Ishikawa (cell line): ENCODE data around the gene CNNM2.

Experiments
- CEBPB ChIP-seq: IDR thresholded peaks from 2 replicates; pipeline ENCODE4 v1.6.1; 2012
- CREB1 ChIP-seq: IDR thresholded peaks from 2 replicates; pipeline ENCODE4 v1.6.1; 2012; ENCODE audit warnings: low read depth
- EGR1 ChIP-seq: IDR thresholded peaks from 2 replicates; pipeline ENCODE4 v1.6.1; 2012
- EP300 ChIP-seq: IDR thresholded peaks from 2 replicates; pipeline ENCODE4 v1.6.1; 2012; ENCODE audit warnings: borderline replicate concordance
- FOXM1 ChIP-seq: IDR thresholded peaks from 2 replicates; pipeline ENCODE4 v1.6.1; 2012; ENCODE audit warnings: low read depth, borderline replicate concordance
- NFIC ChIP-seq: IDR thresholded peaks from 2 replicates; pipeline ENCODE4 v1.6.1; 2012
- RAD21 ChIP-seq: IDR thresholded peaks from 2 replicates; pipeline ENCODE4 v1.6.1; 2012; ENCODE audit warnings: low read depth
- TAF1 ChIP-seq: IDR thresholded peaks from 2 replicates; pipeline ENCODE4 v1.6.1; 2012; ENCODE audit warnings: low read depth, mild to moderate bottlenecking
- TCF12 ChIP-seq: IDR thresholded peaks from 2 replicates; pipeline ENCODE4 v1.6.1; 2012; ENCODE audit warnings: low read depth
- TEAD4 ChIP-seq: IDR thresholded peaks from 2 replicates; pipeline ENCODE4 v1.6.1; 2012
- USF1 ChIP-seq: IDR thresholded peaks from 2 replicates; pipeline ENCODE4 v1.6.1; 2012
- YY1 ChIP-seq: IDR thresholded peaks from 2 replicates; pipeline ENCODE4 v1.6.1; 2012; ENCODE audit warnings: low read depth
- ZBTB7A ChIP-seq: IDR thresholded peaks from 2 replicates; pipeline ENCODE4 v1.6.1; 2012; ENCODE audit warnings: low read depth
- TF ChIP-seq, protein P1 (sequence below): IDR thresholded peaks from 2 replicates; pipeline ENCODE4 v1.6.1; 2012; ENCODE audit warnings: low read depth, mild to moderate bottlenecking
- TF ChIP-seq, protein P2 (sequence below): IDR thresholded peaks from 2 replicates; pipeline ENCODE4 v1.6.1; 2012

Gene CNNM2

GRCh38 chr10:103083977-103084320 lies 165.9 kb downstream of the CNNM2 start:
- no peak for TF ChIP-seq YY1
- no peak for TF ChIP-seq CEBPB
- TF ChIP-seq, protein P1, sequence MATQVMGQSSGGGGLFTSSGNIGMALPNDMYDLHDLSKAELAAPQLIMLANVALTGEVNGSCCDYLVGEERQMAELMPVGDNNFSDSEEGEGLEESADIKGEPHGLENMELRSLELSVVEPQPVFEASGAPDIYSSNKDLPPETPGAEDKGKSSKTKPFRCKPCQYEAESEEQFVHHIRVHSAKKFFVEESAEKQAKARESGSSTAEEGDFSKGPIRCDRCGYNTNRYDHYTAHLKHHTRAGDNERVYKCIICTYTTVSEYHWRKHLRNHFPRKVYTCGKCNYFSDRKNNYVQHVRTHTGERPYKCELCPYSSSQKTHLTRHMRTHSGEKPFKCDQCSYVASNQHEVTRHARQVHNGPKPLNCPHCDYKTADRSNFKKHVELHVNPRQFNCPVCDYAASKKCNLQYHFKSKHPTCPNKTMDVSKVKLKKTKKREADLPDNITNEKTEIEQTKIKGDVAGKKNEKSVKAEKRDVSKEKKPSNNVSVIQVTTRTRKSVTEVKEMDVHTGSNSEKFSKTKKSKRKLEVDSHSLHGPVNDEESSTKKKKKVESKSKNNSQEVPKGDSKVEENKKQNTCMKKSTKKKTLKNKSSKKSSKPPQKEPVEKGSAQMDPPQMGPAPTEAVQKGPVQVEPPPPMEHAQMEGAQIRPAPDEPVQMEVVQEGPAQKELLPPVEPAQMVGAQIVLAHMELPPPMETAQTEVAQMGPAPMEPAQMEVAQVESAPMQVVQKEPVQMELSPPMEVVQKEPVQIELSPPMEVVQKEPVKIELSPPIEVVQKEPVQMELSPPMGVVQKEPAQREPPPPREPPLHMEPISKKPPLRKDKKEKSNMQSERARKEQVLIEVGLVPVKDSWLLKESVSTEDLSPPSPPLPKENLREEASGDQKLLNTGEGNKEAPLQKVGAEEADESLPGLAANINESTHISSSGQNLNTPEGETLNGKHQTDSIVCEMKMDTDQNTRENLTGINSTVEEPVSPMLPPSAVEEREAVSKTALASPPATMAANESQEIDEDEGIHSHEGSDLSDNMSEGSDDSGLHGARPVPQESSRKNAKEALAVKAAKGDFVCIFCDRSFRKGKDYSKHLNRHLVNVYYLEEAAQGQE = no peak

DNA sequence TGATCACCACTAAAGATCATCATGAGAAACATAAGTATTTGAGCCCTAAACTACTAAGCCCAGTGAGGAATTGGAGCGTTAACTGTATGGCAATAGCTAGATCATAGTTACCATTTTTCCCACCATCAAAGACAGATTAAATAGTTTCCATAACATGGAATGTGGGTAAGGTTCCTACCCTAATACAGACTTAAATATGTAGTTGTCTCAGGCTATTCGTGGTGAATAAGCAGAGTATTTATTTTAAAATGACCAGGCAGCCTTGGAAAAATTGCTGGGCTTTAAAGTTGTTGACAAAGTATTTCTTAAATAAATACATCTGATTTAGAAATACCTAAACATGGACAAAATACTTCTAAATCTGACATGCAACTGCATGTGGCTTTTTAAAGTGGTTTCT lies 168.2 kb downstream of the CNNM2 start:
- TF ChIP-seq NFIC (no peak), TEAD4 (no peak), ZBTB7A (no peak), EP300 (no peak), YY1 (no peak), EGR1 (no peak), CREB1 (no peak), FOXM1 (no peak), TAF1 (no peak), RAD21 (no peak), CEBPB (no peak), USF1 (no peak), TCF12 (no peak)
- TF ChIP-seq, protein P1 = no peak
- TF ChIP-seq, protein P2, sequence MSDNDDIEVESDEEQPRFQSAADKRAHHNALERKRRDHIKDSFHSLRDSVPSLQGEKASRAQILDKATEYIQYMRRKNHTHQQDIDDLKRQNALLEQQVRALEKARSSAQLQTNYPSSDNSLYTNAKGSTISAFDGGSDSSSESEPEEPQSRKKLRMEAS = no peak

GRCh38 chr10:103086799-103087198 lies 168.7 kb downstream of the CNNM2 start:
- no peak for TF ChIP-seq NFIC

- TF ChIP-seq EP300 (no peak), TCF12 (no peak), EGR1 (no peak), RAD21 (no peak), NFIC (no peak), ZBTB7A (no peak), YY1 (no peak), CEBPB (no peak), CREB1 (no peak), TAF1 (no peak), USF1 (no peak), FOXM1 (no peak)
- TF ChIP-seq, protein P2 = no peak
- TF ChIP-seq, protein P1 = no peak
Measured at GRCh38 chr10:103089493-103089892, 171.4 kb downstream of the CNNM2 start.

DNA sequence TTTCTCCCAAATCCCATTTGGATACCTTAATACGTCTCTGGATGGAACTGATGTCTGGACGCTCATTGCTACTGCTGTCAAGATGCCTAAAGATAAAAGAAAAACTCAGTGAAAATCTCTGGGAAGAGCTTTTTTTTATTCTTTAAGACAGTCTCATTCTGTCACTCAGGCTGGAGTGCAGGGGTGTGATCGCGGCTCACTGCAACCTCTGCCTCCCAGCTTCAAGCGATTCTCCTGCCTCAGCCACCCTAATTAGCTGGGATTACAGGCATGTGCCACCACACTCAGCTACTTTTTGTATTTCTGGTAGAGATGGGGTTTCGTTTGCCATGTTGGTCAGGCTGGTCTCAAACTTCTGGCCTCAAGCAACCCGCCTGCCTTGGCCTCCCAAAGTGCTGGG lies 172.8 kb downstream of the CNNM2 start:
- TF ChIP-seq CREB1 = no peak
- no peak for TF ChIP-seq TAF1
- TF ChIP-seq, protein P1 = no peak
